ENCODE data around the gene ZNF407. TPM values are rescaled to one million over a fixed set of nuclear protein-coding genes. Genes with fewer than 3 reads are reported as not detected.

Gene ZNF407
- total and polyA plus RNA-seq, 2 experiments from 2014 or later = 2.1 to 10.4 TPM

DNA sequence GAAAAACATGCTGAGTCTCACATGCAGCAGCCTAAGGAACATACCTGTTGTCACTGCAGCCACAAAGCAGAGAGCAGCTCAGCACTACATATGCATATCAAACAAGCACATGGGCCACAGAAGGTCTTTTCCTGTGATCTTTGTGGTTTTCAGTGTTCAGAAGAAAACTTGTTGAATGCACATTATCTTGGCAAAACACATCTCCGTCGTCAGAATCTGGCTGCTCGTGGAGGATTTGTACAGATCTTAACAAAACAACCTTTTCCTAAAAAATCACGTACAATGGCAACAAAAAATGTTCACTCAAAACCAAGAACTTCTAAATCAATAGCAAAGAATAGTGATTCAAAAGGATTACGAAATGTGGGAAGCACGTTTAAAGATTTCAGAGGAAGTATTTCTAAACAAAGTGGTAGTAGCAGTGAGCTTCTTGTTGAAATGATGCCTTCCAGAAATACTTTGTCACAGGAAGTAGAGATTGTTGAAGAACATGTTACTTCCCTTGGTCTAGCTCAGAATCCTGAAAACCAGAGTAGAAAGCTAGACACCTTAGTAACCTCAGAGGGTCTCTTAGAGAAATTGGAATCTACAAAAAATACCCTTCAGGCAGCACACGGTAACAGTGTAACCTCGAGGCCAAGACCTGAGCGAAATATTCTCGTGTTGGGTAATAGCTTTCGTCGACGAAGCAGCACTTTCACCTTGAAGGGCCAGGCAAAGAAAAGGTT is 34.1 kb downstream of the ZNF407 start:
- H3K4me2 ChIP-seq = no peak overlapping the region
- H3K27ac ChIP-seq (ENCODE audit: low read depth) = no peak overlapping the region
- no peaks in the 10 kb centered on the region for H3K9me3 Mint-ChIP-seq
- TF ChIP-seq, protein P1, sequence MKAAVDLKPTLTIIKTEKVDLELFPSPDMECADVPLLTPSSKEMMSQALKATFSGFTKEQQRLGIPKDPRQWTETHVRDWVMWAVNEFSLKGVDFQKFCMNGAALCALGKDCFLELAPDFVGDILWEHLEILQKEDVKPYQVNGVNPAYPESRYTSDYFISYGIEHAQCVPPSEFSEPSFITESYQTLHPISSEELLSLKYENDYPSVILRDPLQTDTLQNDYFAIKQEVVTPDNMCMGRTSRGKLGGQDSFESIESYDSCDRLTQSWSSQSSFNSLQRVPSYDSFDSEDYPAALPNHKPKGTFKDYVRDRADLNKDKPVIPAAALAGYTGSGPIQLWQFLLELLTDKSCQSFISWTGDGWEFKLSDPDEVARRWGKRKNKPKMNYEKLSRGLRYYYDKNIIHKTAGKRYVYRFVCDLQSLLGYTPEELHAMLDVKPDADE (IDR thresholded peaks at IDR 0.05) = no peak
- no peak for TF ChIP-seq ZNF331 (CRISPR knock-in tag; IDR thresholded peaks at IDR 0.05; ENCODE audit: low read depth)
- TF ChIP-seq, protein P2, sequence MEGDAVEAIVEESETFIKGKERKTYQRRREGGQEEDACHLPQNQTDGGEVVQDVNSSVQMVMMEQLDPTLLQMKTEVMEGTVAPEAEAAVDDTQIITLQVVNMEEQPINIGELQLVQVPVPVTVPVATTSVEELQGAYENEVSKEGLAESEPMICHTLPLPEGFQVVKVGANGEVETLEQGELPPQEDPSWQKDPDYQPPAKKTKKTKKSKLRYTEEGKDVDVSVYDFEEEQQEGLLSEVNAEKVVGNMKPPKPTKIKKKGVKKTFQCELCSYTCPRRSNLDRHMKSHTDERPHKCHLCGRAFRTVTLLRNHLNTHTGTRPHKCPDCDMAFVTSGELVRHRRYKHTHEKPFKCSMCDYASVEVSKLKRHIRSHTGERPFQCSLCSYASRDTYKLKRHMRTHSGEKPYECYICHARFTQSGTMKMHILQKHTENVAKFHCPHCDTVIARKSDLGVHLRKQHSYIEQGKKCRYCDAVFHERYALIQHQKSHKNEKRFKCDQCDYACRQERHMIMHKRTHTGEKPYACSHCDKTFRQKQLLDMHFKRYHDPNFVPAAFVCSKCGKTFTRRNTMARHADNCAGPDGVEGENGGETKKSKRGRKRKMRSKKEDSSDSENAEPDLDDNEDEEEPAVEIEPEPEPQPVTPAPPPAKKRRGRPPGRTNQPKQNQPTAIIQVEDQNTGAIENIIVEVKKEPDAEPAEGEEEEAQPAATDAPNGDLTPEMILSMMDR (conservative IDR thresholded peaks at IDR 0.05; ENCODE audit: low read depth in 2 of 2) = no peak
- no peak for TF ChIP-seq POLR2AphosphoS5 (IDR thresholded peaks at IDR 0.05; ENCODE audit: low read depth)
- no peak for TF ChIP-seq JUNB (IDR thresholded peaks at IDR 0.05; ENCODE audit: unreplicated experiment)
- no peak for TF ChIP-seq EZH2phosphoT487 (IDR thresholded peaks at IDR 0.05; ENCODE audit: unreplicated experiment)
- TF ChIP-seq EZH2 (IDR thresholded peaks at IDR 0.05; ENCODE audit: low read depth, unreplicated experiment) = no peak
- H3K27ac Mint-ChIP-seq = no peak overlapping the region
- H4K20me1 ChIP-seq (replicated peaks; ENCODE audit: insufficient read depth) = no peaks in the 10 kb centered on the region
- no peak overlapping the region for H2AFZ ChIP-seq
- no peaks in the 10 kb centered on the region for H3K27me3 ChIP-seq (ENCODE audit: insufficient read depth)
- H3K4me1 ChIP-seq (ENCODE audit: insufficient read depth) = peaks cover 5% of the 10 kb centered on the region; the same call in 1 of the 2 replicates
- H3K4me3 ChIP-seq = no peak overlapping the region
- H3K9me2 ChIP-seq (ENCODE audit: insufficient read depth) = no peaks in the 10 kb centered on the region
- no peak for DNase-seq (ENCODE audit: low spot score)
- peaks cover 14% of the 10 kb centered on the region for H3K4me1 Mint-ChIP-seq
- H3F3A ChIP-seq (replicated peaks; ENCODE audit: low read depth) = no peaks in the 10 kb centered on the region
- H3K79me2 ChIP-seq (replicated peaks; ENCODE audit: insufficient read depth) = peaks cover 11% of the 10 kb centered on the region
- H3K27me3 Mint-ChIP-seq (ENCODE audit: insufficient read depth, low read depth, poor library complexity) = no peaks in the 10 kb centered on the region
- H3K36me3 Mint-ChIP-seq (ENCODE audit: low read depth) = no peaks in the 10 kb centered on the region
- no peaks in the 10 kb centered on the region for H3K36me3 ChIP-seq (ENCODE audit: insufficient read depth)
- ATAC-seq = no peak
- H3K4me3 Mint-ChIP-seq = no peak overlapping the region

DNA sequence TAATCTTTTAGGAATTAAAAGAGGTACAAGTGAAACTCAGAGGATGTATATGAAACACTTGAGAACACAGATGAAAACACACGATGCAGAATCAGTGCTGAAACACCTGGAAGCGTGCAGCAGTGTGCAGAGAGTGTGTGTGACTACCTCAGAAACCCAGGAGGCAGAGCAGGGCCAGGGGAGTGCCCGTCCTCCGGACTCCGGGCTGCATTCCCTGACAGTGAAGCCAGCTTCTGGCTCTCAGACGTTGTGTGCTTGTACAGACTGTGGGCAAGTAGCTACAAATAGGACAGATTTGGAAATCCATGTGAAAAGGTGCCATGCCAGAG is 34.6 kb downstream of the ZNF407 start:
- H3K4me3 ChIP-seq = no peak overlapping the region
- no peaks in the 10 kb centered on the region for H3K36me3 ChIP-seq (ENCODE audit: insufficient read depth)
- Mint-ChIP-seq H3K27ac (no peak overlapping the region), H3K9me3 (no peaks in the 10 kb centered on the region), H3K4me1 (peaks cover 10% of the 10 kb centered on the region), H3K36me3 (ENCODE audit: low read depth) (no peaks in the 10 kb centered on the region), H3K27me3 (ENCODE audit: insufficient read depth, low read depth, poor library complexity) (no peaks in the 10 kb centered on the region), H3K4me3 (no peak overlapping the region)
- no peaks in the 10 kb centered on the region for H3K9me2 ChIP-seq (ENCODE audit: insufficient read depth)
- peaks cover 11% of the 10 kb centered on the region for H3K79me2 ChIP-seq (replicated peaks; ENCODE audit: insufficient read depth)
- no peaks in the 10 kb centered on the region for H4K20me1 ChIP-seq (replicated peaks; ENCODE audit: insufficient read depth)
- H3K27ac ChIP-seq (ENCODE audit: low read depth) = no peak overlapping the region
- H3F3A ChIP-seq (replicated peaks; ENCODE audit: low read depth) = no peaks in the 10 kb centered on the region
- no peaks in the 10 kb centered on the region for H3K27me3 ChIP-seq (ENCODE audit: insufficient read depth)
- H3K4me1 ChIP-seq (ENCODE audit: insufficient read depth) = peaks cover 1% of the 10 kb centered on the region; the same call in 1 of the 2 replicates
- DNase-seq (ENCODE audit: low spot score) (no peak), ATAC-seq (no peak)
- no peak overlapping the region for H3K4me2 ChIP-seq
- H2AFZ ChIP-seq = no peak overlapping the region
- TF ChIP-seq JUNB (IDR thresholded peaks at IDR 0.05; ENCODE audit: unreplicated experiment) (no peak), NANOG (IDR thresholded peaks at IDR 0.05; ENCODE audit: borderline replicate concordance) (no peak), STAT1 (IDR thresholded peaks at IDR 0.05; ENCODE audit: unreplicated experiment) (no peak), EZH2 (IDR thresholded peaks at IDR 0.05; ENCODE audit: low read depth, unreplicated experiment) (no peak), ZNF331 (CRISPR knock-in tag; IDR thresholded peaks at IDR 0.05; ENCODE audit: low read depth) (no peak)
- TF ChIP-seq, protein P1 (IDR thresholded peaks at IDR 0.05) = no peak
